ENCODE data around the gene GRB2.

The GRB2 gene

GRCh38 chr17:75325348-75325747 is 80.1 kb downstream of the GRB2 start:
- Histone ChIP-seq H3K4me1 (peaks cover 8% of the 10 kb centered on the region), H3K27me3 (ENCODE audit: control insufficient read depth, insufficient read depth, low read length) (no peaks in the 10 kb centered on the region), H3K79me2 (peaks cover 38% of the 10 kb centered on the region), H3K27ac (peak overlapping the region; percentile 43), H3K36me3 (ENCODE audit: control insufficient read depth, insufficient read depth, low read length) (no peaks in the 10 kb centered on the region), H3K9me3 (ENCODE audit: control insufficient read depth, low read length) (no peaks in the 10 kb centered on the region), H3K4me3 (ENCODE audit: low read depth, low read length) (no peak overlapping the region), H3K4me2 (ENCODE audit: low read length) (no peak overlapping the region), H3K9ac (no peak overlapping the region), H2AFZ (no peak overlapping the region)
- TF ChIP-seq CTCF (IDR thresholded peaks at IDR 0.05): no peak

GRCh38 chr17:75321506-75321905 is 84.0 kb downstream of the GRB2 start:
- H3K4me2 ChIP-seq (ENCODE audit: low read length): no peak overlapping the region
- no peaks in the 10 kb centered on the region for H3K9me3 ChIP-seq (ENCODE audit: control insufficient read depth, low read length)
- H3K27me3 ChIP-seq (ENCODE audit: control insufficient read depth, insufficient read depth, low read length): no peaks in the 10 kb centered on the region
- H3K36me3 ChIP-seq (ENCODE audit: control insufficient read depth, insufficient read depth, low read length): no peaks in the 10 kb centered on the region
- no peak overlapping the region for H3K4me3 ChIP-seq (ENCODE audit: low read depth, low read length)
- no peak overlapping the region for H3K27ac ChIP-seq
- no peak overlapping the region for H2AFZ ChIP-seq
- TF ChIP-seq CTCF (IDR thresholded peaks at IDR 0.05): no peak
- peaks cover 8% of the 10 kb centered on the region for H3K4me1 ChIP-seq
- H3K79me2 ChIP-seq: peaks cover 15% of the 10 kb centered on the region
- H3K9ac ChIP-seq: no peak overlapping the region

GRCh38 chr17:75319904-75320691 is 85.4 kb downstream of the GRB2 start:
- H3K79me2 ChIP-seq: peaks cover 15% of the 10 kb centered on the region
- peaks cover 3% of the 10 kb centered on the region for H3K4me1 ChIP-seq
- no peaks in the 10 kb centered on the region for H3K36me3 ChIP-seq (ENCODE audit: control insufficient read depth, insufficient read depth, low read length)
- H3K27ac ChIP-seq: no peak overlapping the region
- H3K4me2 ChIP-seq (ENCODE audit: low read length): no peak overlapping the region
- no peak overlapping the region for H3K4me3 ChIP-seq (ENCODE audit: low read depth, low read length)
- H2AFZ ChIP-seq: no peak overlapping the region
- no peaks in the 10 kb centered on the region for H3K27me3 ChIP-seq (ENCODE audit: control insufficient read depth, insufficient read depth, low read length)
- H3K9me3 ChIP-seq (ENCODE audit: control insufficient read depth, low read length): no peaks in the 10 kb centered on the region
- no peak overlapping the region for H3K9ac ChIP-seq
- TF ChIP-seq CTCF (IDR thresholded peaks at IDR 0.05): no peak

DNA sequence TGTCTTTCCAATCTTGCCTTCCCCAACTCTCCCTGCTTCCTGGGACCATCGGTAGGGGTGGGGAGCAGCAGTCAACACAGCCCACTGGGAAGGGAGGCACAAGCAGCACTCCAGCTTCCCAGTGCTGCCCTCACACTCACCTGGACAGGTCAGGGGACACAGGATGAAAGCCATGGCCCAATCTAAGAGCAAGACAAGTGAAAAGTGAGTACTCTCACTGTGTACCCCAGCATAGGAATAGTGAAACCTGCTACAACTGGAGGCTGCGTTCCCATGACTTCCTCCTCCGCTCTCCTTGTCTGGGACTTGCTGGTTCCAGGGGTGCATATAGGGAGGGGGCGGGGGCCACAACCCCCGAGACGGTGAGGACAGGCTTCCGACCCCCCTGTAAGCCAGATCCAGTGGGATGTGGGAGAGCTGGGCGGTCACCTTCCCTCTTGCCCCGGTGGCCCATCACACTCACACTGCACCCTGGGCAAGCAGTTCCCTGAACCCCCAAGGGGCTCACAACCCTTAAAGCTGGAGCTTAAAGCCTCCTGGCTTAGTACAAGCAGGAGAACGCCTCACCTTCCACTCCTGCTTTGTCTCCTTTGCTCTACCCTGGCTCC is 86.8 kb downstream of the GRB2 start:
- no peak for TF ChIP-seq CTCF (IDR thresholded peaks at IDR 0.05)
- no peak overlapping the region for H3K4me3 ChIP-seq (ENCODE audit: low read depth, low read length)
- no peaks in the 10 kb centered on the region for H3K27me3 ChIP-seq (ENCODE audit: control insufficient read depth, insufficient read depth, low read length)
- no peak overlapping the region for H2AFZ ChIP-seq
- no peaks in the 10 kb centered on the region for H3K36me3 ChIP-seq (ENCODE audit: control insufficient read depth, insufficient read depth, low read length)
- no peak overlapping the region for H3K27ac ChIP-seq
- peaks cover 3% of the 10 kb centered on the region for H3K4me1 ChIP-seq
- peaks cover 15% of the 10 kb centered on the region for H3K79me2 ChIP-seq
- H3K4me2 ChIP-seq (ENCODE audit: low read length): no peak overlapping the region
- H3K9me3 ChIP-seq (ENCODE audit: control insufficient read depth, low read length): no peaks in the 10 kb centered on the region
- H3K9ac ChIP-seq: no peak overlapping the region
